ENCODE results near the gene UGGT2.
"Not testable (repeated sequence)": the region's sequence is repeated elsewhere in the genome, so short reads cannot be mapped to it uniquely, and the experiment has no call there.

The UGGT2 gene

DNA sequence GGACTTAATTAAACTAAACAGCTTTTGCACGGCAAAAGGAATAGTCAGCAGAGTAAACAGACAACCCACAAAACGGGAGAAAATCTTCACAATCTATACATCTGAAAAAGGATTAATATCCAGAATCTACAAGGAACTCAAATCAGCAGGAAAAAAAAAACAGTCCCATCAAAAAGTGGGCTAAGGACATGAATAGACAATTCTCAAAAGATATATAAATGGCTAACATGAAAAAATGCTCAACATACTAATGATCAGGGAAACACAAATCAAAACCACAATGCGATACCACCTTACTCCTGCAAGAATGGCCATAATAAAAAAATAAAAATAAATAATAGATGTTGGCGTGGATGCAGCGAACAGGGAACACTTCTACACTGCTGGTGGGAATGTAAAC lies 1.7 kb downstream of the UGGT2 start:
- not testable (repeated sequence) for DNase-seq

- DNase-seq = not testable (repeated sequence)
These were observed 2.2 kb downstream of the UGGT2 start for GRCh38 chr13:96050955-96051354.

- not testable (repeated sequence) for DNase-seq
These were observed 6.6 kb downstream of the UGGT2 start for GRCh38 chr13:96046449-96047126.

- DNase-seq = no peak
These were observed 9.0 kb downstream of the UGGT2 start for GRCh38 chr13:96044238-96044637.

DNA sequence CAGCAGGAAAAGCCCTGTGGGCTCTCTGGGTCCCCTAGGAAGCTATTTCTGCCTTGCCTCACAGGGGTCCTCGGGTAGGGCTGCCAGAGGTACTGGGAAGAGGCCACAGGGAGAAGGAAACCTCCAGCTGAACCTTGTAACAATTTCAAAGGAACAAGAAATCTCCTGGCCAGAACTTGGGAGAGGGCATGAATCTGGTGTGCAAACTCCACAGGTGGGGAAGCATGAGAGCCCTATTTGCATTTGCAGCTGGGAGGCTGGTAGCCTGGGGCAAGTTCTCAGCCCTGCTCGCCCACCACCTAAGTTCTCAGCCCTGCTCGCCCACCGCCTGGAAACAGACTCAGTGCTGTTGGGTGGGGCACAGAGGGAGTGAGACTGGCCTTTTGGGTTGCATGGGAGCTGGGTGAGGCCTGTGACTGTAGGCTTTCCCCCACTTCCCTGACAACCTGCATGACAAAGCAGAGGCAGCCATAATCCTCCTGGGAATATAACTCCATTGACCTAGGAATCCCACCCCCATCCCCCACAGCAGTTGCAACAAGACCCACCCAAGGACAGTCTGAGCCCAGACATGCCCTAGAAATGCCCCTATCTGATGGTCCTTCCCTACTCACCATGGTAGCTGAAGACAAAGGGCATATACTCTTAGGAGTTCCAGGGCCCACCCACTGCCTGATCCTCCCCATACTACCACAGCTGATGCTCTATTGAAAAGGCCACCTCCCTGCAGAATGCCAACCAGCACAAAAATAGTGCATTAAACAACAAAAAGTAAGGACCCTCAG lies 11.7 kb downstream of the UGGT2 start:
- no peak for DNase-seq

GRCh38 chr13:96036515-96036914 lies 16.7 kb downstream of the UGGT2 start:
- DNase-seq = no peak

GRCh38 chr13:96034662-96035061 lies 18.5 kb downstream of the UGGT2 start:
- DNase-seq = no peak

GRCh38 chr13:96033220-96034015 lies 19.8 kb downstream of the UGGT2 start:
- DNase-seq = no peak

DNA sequence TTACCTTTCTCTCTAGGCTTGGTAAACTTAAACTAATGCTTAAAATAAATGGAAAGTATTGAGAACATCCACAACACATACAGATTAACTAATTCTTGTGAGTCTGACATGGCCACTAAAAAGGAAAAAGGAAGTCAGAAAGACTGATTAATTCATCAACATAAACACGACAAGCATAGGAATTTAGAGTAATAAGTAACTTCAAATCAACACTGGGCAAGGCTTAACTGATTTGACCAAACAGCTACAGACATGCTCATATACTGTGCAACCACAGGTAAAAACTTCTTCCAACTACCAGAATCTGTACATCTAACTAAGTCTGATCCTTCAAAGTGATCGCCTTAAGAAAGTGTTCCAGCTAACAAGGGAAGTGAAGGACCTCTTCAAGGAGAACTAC lies 20.5 kb downstream of the UGGT2 start:
- DNase-seq = no peak

GRCh38 chr13:96029002-96029401 lies 24.2 kb downstream of the UGGT2 start:
- no peak for DNase-seq

DNA sequence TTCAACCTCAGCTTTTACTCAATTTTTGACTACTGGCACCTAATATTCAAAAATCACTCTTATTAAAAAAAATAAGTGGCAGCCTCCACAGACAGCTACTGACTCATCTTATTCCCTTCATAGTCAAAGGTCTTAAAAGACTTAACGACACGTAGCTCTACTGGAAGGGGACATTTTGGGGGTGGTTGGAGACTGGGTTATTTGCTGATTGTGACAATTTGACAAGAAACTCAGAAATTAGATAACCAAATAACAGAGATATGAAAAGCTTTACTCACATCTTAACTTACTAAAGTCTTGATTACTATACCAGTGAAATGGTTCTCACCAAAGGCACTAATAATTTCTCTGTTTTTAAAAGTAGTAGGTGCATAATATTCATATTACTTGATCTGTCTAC lies 25.7 kb downstream of the UGGT2 start:
- DNase-seq = no peak

GRCh38 chr13:96025283-96025682 lies 27.9 kb downstream of the UGGT2 start:
- no peak for DNase-seq

DNA sequence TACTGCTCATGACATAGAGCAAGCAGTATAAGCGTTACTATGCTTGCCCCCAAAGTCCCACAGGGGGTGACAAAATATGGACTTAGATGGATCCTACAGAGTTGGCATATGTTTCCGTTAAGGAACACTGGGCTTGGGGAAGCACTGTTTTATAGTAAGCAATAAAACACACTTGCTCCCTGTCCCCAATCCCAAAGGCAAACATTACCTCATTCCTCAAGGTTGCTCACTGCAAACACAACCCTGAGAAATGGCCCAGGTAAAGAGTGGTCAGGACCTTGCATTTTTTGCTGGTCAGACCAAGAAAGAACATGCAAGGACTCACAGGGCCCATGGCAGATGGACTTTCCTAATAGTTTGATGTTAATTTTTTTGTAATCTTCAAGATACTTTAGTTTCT lies 32.3 kb downstream of the UGGT2 start:
- no peak for DNase-seq

DNA sequence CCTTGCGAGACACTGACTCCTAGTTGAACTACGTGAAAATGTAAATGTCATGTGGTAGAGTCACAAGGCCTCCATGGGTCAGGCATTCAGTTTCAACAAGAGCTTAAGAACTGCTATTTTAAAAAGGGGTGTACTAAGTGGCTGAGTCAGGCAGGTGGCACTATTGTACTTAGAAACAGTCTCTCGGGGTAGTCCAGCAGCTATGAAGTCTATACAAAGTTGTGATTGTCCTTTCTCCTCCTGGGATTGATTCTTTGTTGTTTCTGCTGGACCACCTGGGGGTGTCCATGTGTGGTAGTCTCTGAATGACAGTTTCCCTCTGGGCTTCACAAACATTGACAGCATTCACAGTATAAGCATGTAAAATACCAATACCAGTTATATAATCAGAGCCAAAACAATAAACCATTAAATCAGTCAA lies 33.0 kb downstream of the UGGT2 start:
- DNase-seq = no peak

DNA sequence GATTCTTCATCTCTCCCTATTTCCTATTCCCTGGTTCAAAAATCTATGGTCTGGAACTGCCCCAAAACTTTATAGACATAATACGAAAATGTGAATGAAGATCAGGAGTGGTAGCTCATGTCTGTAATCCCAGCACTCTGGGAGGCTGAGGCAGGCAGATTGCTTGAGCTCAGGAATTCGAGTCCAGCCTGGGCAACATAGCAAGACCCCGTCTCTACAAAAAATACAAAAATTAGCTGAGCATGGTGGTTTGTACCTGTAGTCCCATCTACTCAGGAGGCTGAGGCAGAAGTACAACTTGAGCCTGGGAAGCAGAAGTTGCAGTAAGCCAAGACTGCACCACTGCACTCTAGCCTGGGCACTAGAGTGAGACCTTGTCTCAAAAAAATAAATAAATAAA lies 35.1 kb downstream of the UGGT2 start:
- no peak for DNase-seq

DNA sequence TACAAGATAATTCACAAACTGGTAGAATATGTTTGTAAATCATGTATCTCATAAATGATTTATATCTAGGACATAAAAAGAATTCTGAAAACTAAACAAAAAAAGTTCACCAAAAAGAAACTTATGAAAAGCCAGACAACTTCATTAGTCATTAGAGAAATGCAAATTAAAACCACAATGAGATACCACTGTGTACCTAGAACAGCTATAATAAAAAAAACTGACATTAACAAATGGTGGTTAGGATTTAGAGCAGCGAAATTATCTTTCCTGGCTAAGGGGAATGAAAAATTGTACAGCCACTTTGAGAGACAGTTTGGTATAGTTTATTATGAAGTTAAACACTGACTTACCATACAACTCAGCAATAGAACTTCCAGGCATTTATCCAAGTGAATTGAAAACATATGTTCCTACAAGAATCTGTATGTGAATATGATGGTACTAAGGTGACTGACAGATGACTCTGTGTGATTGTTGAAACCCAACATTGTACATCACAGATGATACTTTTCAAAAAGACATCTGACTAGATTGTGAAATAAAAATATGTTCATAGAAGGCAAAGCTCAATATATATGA lies 41.8 kb downstream of the UGGT2 start:
- DNase-seq = no peak

DNA sequence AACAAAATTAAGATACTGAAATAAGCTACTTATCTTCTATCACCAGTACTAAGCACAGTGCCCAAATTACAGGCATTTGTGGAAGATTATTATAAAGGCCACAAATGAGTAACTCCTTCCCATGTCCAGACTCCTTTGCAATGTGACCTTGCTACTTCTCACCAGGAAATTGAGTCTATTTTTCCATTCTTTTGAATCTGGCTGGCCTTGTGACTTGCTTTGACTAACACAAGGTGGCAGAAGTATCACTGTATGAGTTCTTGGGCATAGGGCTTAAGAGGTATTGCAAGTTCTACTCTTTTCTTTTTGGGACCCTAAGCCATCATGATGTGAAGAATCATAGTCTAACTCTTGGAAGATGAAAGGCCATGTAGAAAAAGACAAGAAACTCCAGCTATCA lies 49.9 kb downstream of the UGGT2 start:
- DNase-seq = no peak

- no peak for DNase-seq
These were observed 50.7 kb downstream of the UGGT2 start for GRCh38 chr13:96002322-96003131.

DNA sequence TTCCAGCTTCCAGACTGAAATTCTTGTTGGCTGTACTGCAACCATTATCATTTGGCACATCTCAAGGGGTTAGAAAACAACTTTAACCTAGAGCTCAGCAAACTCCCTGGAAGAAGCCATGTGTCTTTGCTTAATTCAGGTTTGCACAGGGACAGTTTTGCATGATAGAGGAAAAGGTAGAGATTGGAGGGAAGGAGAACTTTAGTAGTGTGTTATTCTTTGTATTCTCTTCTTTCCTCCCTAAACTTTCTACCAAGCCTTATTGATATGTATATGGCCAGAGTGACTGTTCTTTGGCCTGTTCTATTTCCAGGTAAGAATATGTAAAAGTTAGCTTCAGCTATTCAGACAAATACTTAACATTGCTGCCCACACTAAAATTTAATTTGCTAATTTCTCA lies 53.1 kb downstream of the UGGT2 start:
- DNase-seq = no peak

- DNase-seq = no peak
These were observed 65.4 kb downstream of the UGGT2 start for GRCh38 chr13:95987841-95988240.

DNA sequence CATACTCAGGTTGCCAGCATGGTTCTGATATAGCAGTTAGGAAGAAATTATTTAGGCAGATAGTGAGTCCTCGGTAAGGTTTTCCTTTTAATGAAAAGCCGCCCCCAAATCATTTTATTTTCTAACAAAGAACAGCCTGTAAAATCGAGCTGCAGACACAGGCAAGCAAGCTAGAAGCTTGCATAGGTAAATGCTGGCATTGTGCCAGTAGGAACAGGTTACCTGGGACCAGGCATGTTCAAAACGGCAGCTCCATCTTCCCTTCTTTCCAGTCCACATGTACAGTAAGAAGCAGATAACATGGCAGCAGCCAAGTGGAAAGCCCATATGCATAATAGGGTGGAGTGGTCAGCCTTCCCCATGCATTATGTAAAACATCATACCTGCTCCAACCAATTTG lies 71.1 kb downstream of the UGGT2 start:
- no peak for DNase-seq

DNA sequence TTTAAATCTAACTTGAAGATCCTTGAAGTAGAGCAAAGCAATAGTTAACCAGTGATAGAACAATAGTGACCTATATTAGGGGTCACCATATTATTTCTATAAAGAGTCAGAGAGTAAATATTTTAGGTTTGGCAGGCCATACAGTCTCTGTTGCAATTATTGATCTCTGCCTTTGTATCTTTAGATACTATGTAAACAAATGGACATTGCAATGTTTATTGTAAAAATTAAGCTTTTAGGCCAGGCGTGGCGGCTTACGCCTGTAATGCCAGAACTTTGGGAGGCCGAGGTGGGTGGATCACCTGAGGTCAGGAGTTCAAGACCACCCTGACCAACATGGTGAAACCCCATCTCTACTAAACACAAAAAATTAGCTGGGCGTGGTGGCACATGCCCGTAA lies 80.5 kb downstream of the UGGT2 start:
- DNase-seq = not testable (repeated sequence)

- no peak for DNase-seq
These were observed 82.3 kb downstream of the UGGT2 start for GRCh38 chr13:95970878-95971277.

All from activated CD4-positive, CD25-positive, alpha-beta regulatory T cell treated with anti-CD3 and anti-CD28 coated beads, Interleukin-2, amount 50 U/mL, for 72 hours (primary cell).